GM12878 (cell line): ENCODE data around the gene C14orf93. TPM values are rescaled to one million over a fixed set of nuclear protein-coding genes. Genes with fewer than 3 reads are reported as not detected.
A peak's percentile ranks its signal among the peaks of the same experiment; 100 is the strongest.

Experiments
- ATAC-seq: fragments of 200-7000 bp; cut with Tn5 transposase; 3 replicates; pipeline ENCODE4 v1.9.1; 2020; ENCODE audit warnings: mild to moderate bottlenecking, moderate library complexity
- BruUV-seq: library from RNA; stranded (reverse); fragments of 400-500 nt; replicated peaks from 2 replicates; lab custom pipeline; 2021; lab: Mats Ljungman, UMichigan
- CTCF ChIA-PET: fragments of 300-600 bp; sonication (Branson Sonifier 250); formaldehyde crosslinking; extraction: SDS; loops from one replicate; lab custom pipeline; 2021; ENCODE audit warnings: inconsistent platforms; lab: Yijun Ruan, JAX
- POLR2A ChIA-PET: fragments of 350-600 bp; formaldehyde crosslinking; extraction: SDS; loops from one replicate; lab custom pipeline; 2021; ENCODE audit warnings: inconsistent platforms; lab: Charles Lee
- RAD21 ChIA-PET: fragments of 300-600 bp; sonication (Branson Sonifier 250); formaldehyde crosslinking; loops from one replicate; lab custom pipeline; 2023; ENCODE audit warnings: antibody characterized with exemption; ENCODE audit not compliant: unreplicated experiment; lab: Charles Lee
- SMC1A ChIA-PET: fragments of 300-600 bp; sonication (Branson Sonifier 250); formaldehyde crosslinking; loops from one replicate; lab custom pipeline; 2023; ENCODE audit not compliant: unreplicated experiment, uncharacterized antibody; lab: Charles Lee
- DNase-seq: peaks from one replicate; pipeline ENCODE4 v3.0.0-alpha.2; 2011; ENCODE audit warnings: low read depth, low spot score
- FAIRE-seq: peaks from 3 replicates; lab custom pipeline; 2011; peaks lifted over from hg19 to GRCh38; lab: Jason Lieb, UNC
- H2AFZ ChIP-seq: 2 replicates; pipeline ENCODE4 v1.6.0; 2011; ENCODE audit warnings: low read depth, low read length, control low read depth; ENCODE audit not compliant: control insufficient read depth
- H3K27ac ChIP-seq: 2 replicates; pipeline ENCODE4 v1.5.1; 2011; ENCODE audit warnings: control low read depth; ENCODE audit not compliant: control insufficient read depth, insufficient read depth
- H3K27me3 ChIP-seq, 2 experiments: replicated peaks in 1 of 2; 2 replicates each; pipeline versions ENCODE4 v1.6.0 to v1.6.1; 2011; ENCODE audit warnings: low read length in 1 of 2; ENCODE audit not compliant: control insufficient read depth in 2 of 2, insufficient read depth in 2 of 2
- H3K36me3 ChIP-seq, 2 experiments: 2 replicates each; pipeline ENCODE4 v1.5.1; 2011; ENCODE audit warnings: low read length in 1 of 2; ENCODE audit not compliant: control insufficient read depth in 2 of 2, insufficient read depth in 2 of 2
- H3K4me1 ChIP-seq: 2 replicates; pipeline ENCODE4 v1.6.1; 2011; ENCODE audit warnings: mild to moderate bottlenecking, low read length, moderate library complexity, mixed read lengths; ENCODE audit not compliant: control insufficient read depth, insufficient read depth
- H3K4me2 ChIP-seq: 2 replicates; pipeline ENCODE4 v1.6.0; 2011; ENCODE audit warnings: control low read depth; ENCODE audit not compliant: control insufficient read depth, insufficient read depth
- H3K4me3 ChIP-seq: fragments of 200-600 bp; sonication (generic); 2 replicates; pipeline ENCODE4 v1.5.1; 2016
- H3K79me2 ChIP-seq: 2 replicates; pipeline ENCODE4 v1.6.0; 2011; ENCODE audit warnings: low read length; ENCODE audit not compliant: control insufficient read depth, insufficient read depth
- H3K9ac ChIP-seq: 2 replicates; pipeline ENCODE4 v1.8.0; 2011; ENCODE audit warnings: low read length, control low read depth, mixed read lengths; ENCODE audit not compliant: control insufficient read depth, insufficient read depth
- H3K9me3 ChIP-seq: replicated peaks from 3 replicates; pipeline ENCODE4 v1.5.1; 2011; ENCODE audit warnings: mild to moderate bottlenecking, low read length; ENCODE audit not compliant: control insufficient read depth, insufficient read depth
- H4K20me1 ChIP-seq: 2 replicates; pipeline ENCODE4 v1.6.0; 2011; ENCODE audit not compliant: control insufficient read depth, insufficient read depth
- WGBS: methylation state at CpG from one replicate; pipeline ENCODE4 v1.1.6; 2016; ENCODE audit warnings: low lambda C conversion rate; ENCODE audit not compliant: insufficient replicate concordance, insufficient coverage; ENCODE audit errors: missing lambda C conversion rate; 5-methylcytosine and 5-hydroxymethylcytosine counted together
- in situ Hi-C: fragments of 300-500 bp; cut with MboI; formaldehyde crosslinking; loops from 9 replicates; pipeline ENCODE4 v1.14.3; 2018; ENCODE audit warnings: mixed read lengths
- intact Hi-C: fragments of 100-400 bp; cut with micrococcal nuclease; formaldehyde crosslinking; loops from one replicate; pipeline ENCODE4 v1.14.2; 2022; ENCODE audit not compliant: unreplicated experiment
- polyA plus RNA-seq, 11 experiments: library from polyadenylated mRNA; depleted of rRNA in 4 of 11; unstranded in 6 of 11; stranded (reverse) in 5 of 11; fragments of >200 nt; fragmentation: Nextera tagmentation in 4 of 11; fragmentation: Illumina TruSeq in 1 of 11; extraction: Ambion mirVana in 4 of 11; extraction: Trizol in 1 of 11; gene quantifications; 1 replicate in 1 of 11; 2 replicates in 10 of 11; pipeline versions ENCODE4 v1.2.1 to v1.2.3, GENCODE V29; 2011 to 2016; ENCODE audit warnings: inconsistent platforms in 2 of 11, missing spikeins in 2 of 11, low read depth in 1 of 11
- total RNA-seq, 4 experiments: library from RNA; depleted of rRNA in 3 of 4; stranded (reverse); fragments of >200 nt in 3 of 4; fragmentation: Illumina TruSeq in 1 of 4; extraction: Trizol in 1 of 4; gene quantifications; 2 replicates each; pipeline versions ENCODE4 v1.2.1 to v1.2.3, GENCODE V29; 2013 to 2021
- TF ChIP-seq, protein P1 (sequence below): fragments of 450-650 bp; IDR thresholded peaks from 2 replicates; pipeline ENCODE4 v1.6.1; 2016; ENCODE audit warnings: mild to moderate bottlenecking
- TF ChIP-seq, protein P2 (sequence below): IDR thresholded peaks from 2 replicates; pipeline ENCODE4 v1.6.1; 2012; ENCODE audit warnings: low read length, inconsistent platforms

C14orf93 gene
- total and polyA plus RNA-seq, 10 of the 15 experiments (the other 5 are each of a cell fraction or from before 2014, with no cell fraction given), result 1.8 to 13.9 (median 10.2) TPM

GRCh38 chr14:23024612-23025075, 14.7 kb upstream of the C14orf93 start:
- SMC1A ChIA-PET, result interaction anchor here (0.6 to 3.4 kb wide), 8 partner anchors 10 to 65 kb away, joined by 3 to 10 read pairs (median 4); no protein-coding TSS in a partner anchor
- ATAC-seq, result peak; percentile 35; the same call in 2 of the 3 replicates
- TF ChIP-seq, protein P1, sequence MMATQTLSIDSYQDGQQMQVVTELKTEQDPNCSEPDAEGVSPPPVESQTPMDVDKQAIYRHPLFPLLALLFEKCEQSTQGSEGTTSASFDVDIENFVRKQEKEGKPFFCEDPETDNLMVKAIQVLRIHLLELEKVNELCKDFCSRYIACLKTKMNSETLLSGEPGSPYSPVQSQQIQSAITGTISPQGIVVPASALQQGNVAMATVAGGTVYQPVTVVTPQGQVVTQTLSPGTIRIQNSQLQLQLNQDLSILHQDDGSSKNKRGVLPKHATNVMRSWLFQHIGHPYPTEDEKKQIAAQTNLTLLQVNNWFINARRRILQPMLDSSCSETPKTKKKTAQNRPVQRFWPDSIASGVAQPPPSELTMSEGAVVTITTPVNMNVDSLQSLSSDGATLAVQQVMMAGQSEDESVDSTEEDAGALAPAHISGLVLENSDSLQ, result peak; percentile 25; the same call in 1 of the 2 replicates
- TF ChIP-seq, protein P2, sequence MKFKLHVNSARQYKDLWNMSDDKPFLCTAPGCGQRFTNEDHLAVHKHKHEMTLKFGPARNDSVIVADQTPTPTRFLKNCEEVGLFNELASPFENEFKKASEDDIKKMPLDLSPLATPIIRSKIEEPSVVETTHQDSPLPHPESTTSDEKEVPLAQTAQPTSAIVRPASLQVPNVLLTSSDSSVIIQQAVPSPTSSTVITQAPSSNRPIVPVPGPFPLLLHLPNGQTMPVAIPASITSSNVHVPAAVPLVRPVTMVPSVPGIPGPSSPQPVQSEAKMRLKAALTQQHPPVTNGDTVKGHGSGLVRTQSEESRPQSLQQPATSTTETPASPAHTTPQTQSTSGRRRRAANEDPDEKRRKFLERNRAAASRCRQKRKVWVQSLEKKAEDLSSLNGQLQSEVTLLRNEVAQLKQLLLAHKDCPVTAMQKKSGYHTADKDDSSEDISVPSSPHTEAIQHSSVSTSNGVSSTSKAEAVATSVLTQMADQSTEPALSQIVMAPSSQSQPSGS, result no peak
- TF ChIP-seq, all 136 proteins: peak for 1
- no peaks in the 10 kb centered on the region for H3K79me2 ChIP-seq
- no peaks in the 10 kb centered on the region for H3K4me1 ChIP-seq
- H3K27ac ChIP-seq, result no peak overlapping the region
- H3K4me2 ChIP-seq, result no peak overlapping the region
- no peak overlapping the region for H2AFZ ChIP-seq
- no peaks in the 10 kb centered on the region for H4K20me1 ChIP-seq
- in situ Hi-C loops, result no loop called here
- no TSS peak for BruUV-seq
- ChIA-PET POLR2A (interaction anchor here (0.7 to 2.2 kb wide), 4 partner anchors 9 to 30 kb away, joined by 3 to 6 read pairs (median 3); no protein-coding TSS in a partner anchor), CTCF (interaction anchor here (0.8 to 5.5 kb wide), 10 partner anchors 12 to 68 kb away, joined by 3 to 43 read pairs (median 4); partner anchors contain the start of genes CDH24 and HAUS4), RAD21 (interaction anchor here (0.6 to 1.6 kb wide), 4 partner anchors 15 to 175 kb away, joined by 3 to 5 read pairs (median 3); no protein-coding TSS in a partner anchor)
- H3K36me3 ChIP-seq, result peaks cover 5 to 32% of the 10 kb centered on the region in 2 experiments
- FAIRE-seq (no peak), DNase-seq (no peak)
- 80% methylated on average over 7 of the region's 7 CpGs for WGBS
- intact Hi-C loops, result no loop called here
- no peak overlapping the region for H3K4me3 ChIP-seq
- H3K27me3 ChIP-seq, result no peaks in the 10 kb centered on the region
- no peak overlapping the region for H3K9ac ChIP-seq
- no peaks in the 10 kb centered on the region for H3K9me3 ChIP-seq
